Hepatocyte (in vitro differentiated cells): Measurements from ENCODE around the gene MYO1D. TPM values are rescaled to one million over a fixed set of nuclear protein-coding genes. Genes with fewer than 3 reads are reported as not detected.

Source experiments
- DNase-seq: peaks from one replicate; pipeline ENCODE4 v3.0.0-alpha.2; 2016; ENCODE audit warnings: low spot score
- H2AFZ ChIP-seq: fragments of 200-600 bp; sonication (generic); 2 replicates; pipeline ENCODE4 v1.6.0; 2016; ENCODE audit warnings: antibody characterized with exemption, mild to moderate bottlenecking
- H3K27ac ChIP-seq: fragments of 200-600 bp; sonication (generic); 2 replicates; pipeline ENCODE4 v1.5.1; 2016; ENCODE audit warnings: mild to moderate bottlenecking
- H3K27me3 ChIP-seq: fragments of 200-600 bp; sonication (generic); 2 replicates; pipeline ENCODE4 v1.6.1; 2016
- H3K36me3 ChIP-seq: fragments of 200-600 bp; sonication (generic); replicated peaks from 2 replicates; pipeline ENCODE4 v1.5.1; 2016; ENCODE audit warnings: low read depth; ENCODE audit not compliant: insufficient read depth
- H3K4me1 ChIP-seq: fragments of 200-600 bp; sonication (generic); 2 replicates; pipeline ENCODE4 v1.5.1; 2016; ENCODE audit warnings: mild to moderate bottlenecking, moderate library complexity; ENCODE audit not compliant: insufficient read depth
- H3K4me2 ChIP-seq: fragments of 200-600 bp; sonication (generic); 2 replicates; pipeline ENCODE4 v1.6.0; 2016
- H3K4me3 ChIP-seq: fragments of 200-600 bp; sonication (generic); 2 replicates; pipeline ENCODE4 v1.5.1; 2016; ENCODE audit warnings: mild to moderate bottlenecking
- H3K79me2 ChIP-seq: fragments of 200-600 bp; sonication (generic); 2 replicates; pipeline ENCODE4 v1.6.0; 2017; ENCODE audit warnings: mild to moderate bottlenecking
- H3K9me2 ChIP-seq: fragments of 200-600 bp; sonication (generic); replicated peaks from 2 replicates; pipeline ENCODE4 v1.6.0; 2017; ENCODE audit warnings: mild to moderate bottlenecking; ENCODE audit not compliant: insufficient read depth
- H3K9me3 ChIP-seq: fragments of 200-600 bp; sonication (generic); 2 replicates; pipeline ENCODE4 v1.5.1; 2016; ENCODE audit warnings: low read depth, mild to moderate bottlenecking
- H4K20me1 ChIP-seq: fragments of 200-600 bp; sonication (generic); 2 replicates; pipeline ENCODE4 v1.6.0; 2016; ENCODE audit warnings: mild to moderate bottlenecking; ENCODE audit not compliant: insufficient read depth, poor library complexity, severe bottlenecking
- CTCF ChIP-seq: fragments of 200-600 bp; sonication (generic); IDR thresholded peaks from 2 replicates; pipeline ENCODE4 v1.5.1; 2016; ENCODE audit warnings: antibody characterized with exemption, mild to moderate bottlenecking; ENCODE audit not compliant: poor library complexity
- EZH2 ChIP-seq: fragments of 200-600 bp; sonication (generic); IDR thresholded peaks from 2 replicates; pipeline ENCODE4 v1.6.1; 2016; ENCODE audit warnings: antibody characterized with exemption, mild to moderate bottlenecking, borderline replicate concordance
- EZH2phosphoT487 ChIP-seq: fragments of 200-600 bp; sonication (generic); IDR thresholded peaks from one replicate; pipeline ENCODE4 v1.6.1; 2018; ENCODE audit warnings: antibody characterized with exemption, mild to moderate bottlenecking, low read depth, moderate library complexity; ENCODE audit not compliant: unreplicated experiment, severe bottlenecking
- WGBS: methylation state at CpG from one replicate; pipeline ENCODE4 v1.1.6; 2016; ENCODE audit warnings: low lambda C conversion rate; ENCODE audit errors: missing lambda C conversion rate; 5-methylcytosine and 5-hydroxymethylcytosine counted together
- polyA plus RNA-seq: library from polyadenylated mRNA; unstranded; fragments of >200 nt; fragmentation: Nextera tagmentation; extraction: Ambion mirVana; gene quantifications from 2 replicates; pipeline ENCODE4 v1.2.1, GENCODE V29; 2016
- total RNA-seq: library from RNA; depleted of rRNA; stranded (reverse); fragments of >200 nt; gene quantifications from 2 replicates; pipeline ENCODE4 v1.2.3, GENCODE V29; 2014

MYO1D gene
- total and polyA plus RNA-seq, 2 experiments from 2014 or later: 36.2 to 89.0 TPM

- Histone ChIP-seq H3K27me3 (no peaks in the 10 kb centered on the region), H3K36me3 (no peaks in the 10 kb centered on the region), H3K9me2 (no peaks in the 10 kb centered on the region), H3K4me3 (no peak overlapping the region), H2AFZ (no peak overlapping the region), H3K9me3 (no peaks in the 10 kb centered on the region), H3K4me2 (no peak overlapping the region), H3K4me1 (peaks cover 14% of the 10 kb centered on the region), H3K79me2 (peaks cover 73% of the 10 kb centered on the region), H4K20me1 (no peaks in the 10 kb centered on the region), H3K27ac (no peak overlapping the region)
- 100% methylated on average over 2 of the region's 2 CpGs for WGBS
- DNase-seq: no peak
- TF ChIP-seq CTCF (no peak), EZH2phosphoT487 (no peak), EZH2 (no peak)
Observed at GRCh38 chr17:32831627-32832243, 45.2 kb downstream of the MYO1D start.

- H3K27me3 ChIP-seq: no peaks in the 10 kb centered on the region
- no peaks in the 10 kb centered on the region for H3K9me2 ChIP-seq
- no peak overlapping the region for H3K4me3 ChIP-seq
- no peaks in the 10 kb centered on the region for H3K9me3 ChIP-seq
- H3K4me2 ChIP-seq: no peak overlapping the region
- no peaks in the 10 kb centered on the region for H3K36me3 ChIP-seq
- WGBS: 88% methylated on average over 3 of the region's 3 CpGs
- no peak for TF ChIP-seq EZH2
- TF ChIP-seq CTCF: no peak
- TF ChIP-seq EZH2phosphoT487: no peak
- H3K27ac ChIP-seq: no peak overlapping the region
- peaks cover 14% of the 10 kb centered on the region for H3K4me1 ChIP-seq
- H4K20me1 ChIP-seq: no peaks in the 10 kb centered on the region
- no peak overlapping the region for H2AFZ ChIP-seq
- no peak for DNase-seq
- H3K79me2 ChIP-seq: peaks cover 72% of the 10 kb centered on the region
Observed at GRCh38 chr17:32831223-32831622, 45.7 kb downstream of the MYO1D start.

GRCh38 chr17:32828822-32829221 is 48.1 kb downstream of the MYO1D start:
- Histone ChIP-seq H3K4me2 (peak overlapping the region; percentile 59), H3K36me3 (no peaks in the 10 kb centered on the region), H3K4me1 (peaks cover 14% of the 10 kb centered on the region), H3K27me3 (no peaks in the 10 kb centered on the region), H3K79me2 (peaks cover 61% of the 10 kb centered on the region), H3K9me2 (no peaks in the 10 kb centered on the region), H4K20me1 (no peaks in the 10 kb centered on the region), H3K4me3 (no peak overlapping the region), H2AFZ (no peak overlapping the region), H3K27ac (peak overlapping the region; percentile 52), H3K9me3 (no peaks in the 10 kb centered on the region)
- no peak for DNase-seq
- 77% methylated on average over 2 of the region's 2 CpGs for WGBS
- TF ChIP-seq CTCF (no peak), EZH2 (no peak), EZH2phosphoT487 (no peak)

GRCh38 chr17:32827227-32827626 is 49.7 kb downstream of the MYO1D start:
- Histone ChIP-seq H3K79me2 (peaks cover 58% of the 10 kb centered on the region), H3K4me2 (no peak overlapping the region), H3K4me3 (no peak overlapping the region), H3K27me3 (no peaks in the 10 kb centered on the region), H2AFZ (no peak overlapping the region), H3K4me1 (peaks cover 14% of the 10 kb centered on the region), H3K9me2 (no peaks in the 10 kb centered on the region), H3K27ac (no peak overlapping the region), H3K9me3 (no peaks in the 10 kb centered on the region), H4K20me1 (no peaks in the 10 kb centered on the region), H3K36me3 (no peaks in the 10 kb centered on the region)
- TF ChIP-seq EZH2phosphoT487: no peak
- no peak for TF ChIP-seq CTCF
- TF ChIP-seq EZH2: no peak
- DNase-seq: no peak
